NCI-H1092 treated with DMSO at 0.1 percent for 48 hours (cell line): ENCODE measurements around the gene DNAJB11.
"Not testable (repeated sequence)": the region's sequence is repeated elsewhere in the genome, so short reads cannot be mapped to it uniquely, and the experiment has no call there.

Experiments
- DNase-seq: peaks from one replicate; lab custom pipeline; 2025; lab: John Stamatoyannopoulos, UW

DNAJB11 gene

DNA sequence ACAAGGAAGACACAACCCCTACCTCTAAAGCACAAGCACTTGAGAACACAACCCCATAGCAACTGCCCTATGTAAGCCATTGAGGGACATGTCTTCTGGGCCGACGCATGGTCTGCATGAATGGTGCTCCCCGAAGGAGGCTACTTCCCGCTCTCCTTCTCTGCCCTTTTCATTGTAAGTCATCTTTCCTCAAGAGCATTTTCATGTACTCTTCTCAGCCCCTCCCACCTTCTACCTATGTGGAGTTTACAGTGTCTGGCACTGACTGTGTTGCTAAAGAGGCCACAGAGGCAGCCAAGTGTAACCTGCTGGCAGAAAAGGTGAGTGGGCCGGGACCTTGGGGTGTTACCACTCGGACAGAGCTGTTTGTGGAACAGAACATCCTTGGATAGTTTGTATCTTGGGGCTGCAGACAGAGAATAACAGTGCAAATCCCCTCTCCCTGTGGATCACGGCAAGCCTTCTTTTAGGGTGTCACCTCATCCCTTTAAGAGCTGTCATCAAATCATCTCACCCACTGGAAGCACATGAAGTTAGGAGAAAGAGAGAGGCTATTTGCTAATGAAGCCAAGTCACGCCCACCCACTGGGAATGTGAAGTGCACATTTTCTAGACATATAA lies 47.9 kb downstream of the DNAJB11 start:
- DNase-seq = no peak

DNA sequence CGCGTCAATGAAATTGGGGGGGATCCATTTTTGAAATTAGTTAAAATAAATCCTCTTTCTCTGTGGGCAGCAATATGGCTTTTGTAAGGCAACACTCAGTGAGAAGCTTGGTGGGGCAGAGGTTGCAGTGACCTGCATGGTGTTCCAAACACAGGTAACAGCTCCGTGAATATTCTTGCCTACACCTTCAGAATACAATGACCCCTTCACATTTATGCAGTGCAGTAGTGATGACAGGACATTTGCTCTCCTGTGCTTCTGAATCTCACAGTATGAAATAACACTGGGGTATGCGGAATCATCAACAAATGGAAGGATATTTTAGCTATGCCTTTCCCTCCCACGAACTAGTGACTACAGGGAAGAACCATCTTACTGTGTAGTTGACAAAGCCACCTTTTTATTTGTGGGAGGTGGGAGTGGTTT lies 49.3 kb downstream of the DNAJB11 start:
- no peak for DNase-seq

DNA sequence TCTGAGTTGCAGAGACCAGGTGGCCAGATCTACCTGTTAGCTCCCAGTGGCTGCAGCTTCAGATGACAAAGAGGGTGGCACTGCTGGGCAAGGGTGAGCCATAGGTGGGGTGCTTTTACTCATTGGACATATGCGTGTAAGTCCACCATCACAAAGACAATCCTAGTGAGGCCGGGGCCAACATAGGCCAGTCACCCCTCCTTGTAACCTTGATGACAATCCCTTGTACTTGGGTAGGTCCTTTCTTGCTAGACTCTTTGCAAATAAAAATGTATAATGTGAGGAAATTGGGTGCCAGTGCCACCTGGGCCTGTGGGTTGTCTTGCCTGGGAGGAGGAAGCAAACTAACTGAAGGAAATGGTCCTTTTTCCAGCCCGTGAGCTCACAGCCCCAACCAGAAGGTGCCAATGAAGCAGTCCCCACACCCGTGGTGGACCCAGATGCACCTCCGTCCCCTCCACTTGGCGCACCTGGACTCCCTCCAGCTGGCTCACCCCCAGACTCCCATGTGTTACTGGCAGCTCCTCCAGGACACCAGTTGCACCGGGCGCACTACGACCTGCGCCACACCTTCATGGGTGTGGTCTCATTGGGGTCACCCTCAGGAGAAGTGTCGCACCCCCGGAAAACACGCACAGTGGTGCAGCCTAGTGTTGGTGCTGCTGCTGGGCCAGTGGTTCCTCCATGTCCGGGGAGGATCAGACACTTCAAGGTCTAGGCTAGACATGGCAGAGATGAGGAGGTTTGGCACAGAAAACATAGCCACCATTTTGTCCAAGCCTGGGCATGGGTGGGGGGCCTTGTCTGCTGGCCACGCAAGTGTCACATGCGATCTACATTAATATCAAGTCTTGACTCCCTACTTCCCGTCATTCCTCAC lies 49.9 kb downstream of the DNAJB11 start:
- no peak for DNase-seq

DNA sequence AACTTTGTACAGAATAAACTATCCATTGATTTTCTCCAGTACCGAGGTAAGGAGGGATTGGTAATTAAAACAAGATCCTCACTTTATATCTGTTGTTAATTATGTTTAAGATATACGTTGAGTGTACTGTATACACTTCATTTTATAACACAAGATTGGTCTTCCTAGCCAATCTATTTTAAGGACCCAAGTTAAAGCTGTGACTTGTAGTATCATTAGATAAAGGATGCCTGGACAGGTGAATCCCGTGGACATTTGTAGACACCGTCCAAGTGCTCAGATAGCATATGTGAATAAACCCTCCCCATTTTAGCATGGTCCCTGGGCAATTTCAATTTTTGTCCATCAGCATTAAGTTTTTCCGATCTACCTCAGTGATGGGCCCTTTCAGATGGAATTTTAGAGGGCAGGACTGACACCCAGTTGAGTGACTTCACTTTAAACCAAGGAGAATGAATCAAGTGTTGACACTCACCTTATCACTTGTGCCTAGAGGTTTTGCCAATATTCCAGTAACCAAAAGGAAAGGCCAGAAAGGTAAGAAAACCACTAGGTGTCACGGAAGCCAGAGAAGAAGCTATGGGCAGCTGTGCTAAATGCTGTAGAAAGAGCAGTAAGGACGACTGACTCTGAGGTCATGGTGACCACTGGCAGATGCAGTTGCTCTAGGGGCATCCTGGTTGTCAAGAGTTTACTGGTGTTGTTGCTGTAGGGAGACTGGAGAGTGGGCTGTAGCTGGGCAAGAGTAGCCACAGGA lies 51.6 kb downstream of the DNAJB11 start:
- no peak for DNase-seq

DNA sequence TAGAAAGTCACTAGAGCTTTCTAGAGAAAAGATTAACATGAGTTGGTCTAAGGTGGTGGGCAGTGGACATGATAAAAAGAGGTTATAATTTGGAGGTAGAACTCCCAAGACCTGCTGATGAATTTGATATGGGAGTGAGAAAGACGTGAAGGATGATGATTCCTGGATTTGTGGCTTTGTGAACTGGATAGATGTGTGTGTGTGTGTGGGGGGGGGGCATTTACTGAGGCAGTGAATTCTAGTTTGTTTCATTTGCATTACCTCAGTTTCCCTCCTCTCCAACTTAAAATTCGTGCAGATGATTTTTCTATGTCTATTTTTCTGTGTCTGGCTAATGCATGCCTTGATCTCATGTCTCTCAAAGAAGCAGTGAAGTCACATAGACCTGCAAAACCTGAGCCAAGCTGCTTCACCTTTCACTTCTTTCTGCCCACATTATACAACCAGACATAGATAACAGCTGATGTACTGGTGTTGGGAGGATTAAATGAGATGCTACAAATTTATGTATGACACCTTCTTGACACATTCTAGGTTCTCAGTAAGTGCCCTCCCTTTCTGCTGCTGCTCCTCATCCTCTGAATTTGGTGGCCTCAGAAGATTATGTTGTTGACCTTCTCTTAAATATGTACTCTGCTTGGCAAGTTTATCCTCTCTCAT lies 52.3 kb downstream of the DNAJB11 start:
- DNase-seq = no peak

DNA sequence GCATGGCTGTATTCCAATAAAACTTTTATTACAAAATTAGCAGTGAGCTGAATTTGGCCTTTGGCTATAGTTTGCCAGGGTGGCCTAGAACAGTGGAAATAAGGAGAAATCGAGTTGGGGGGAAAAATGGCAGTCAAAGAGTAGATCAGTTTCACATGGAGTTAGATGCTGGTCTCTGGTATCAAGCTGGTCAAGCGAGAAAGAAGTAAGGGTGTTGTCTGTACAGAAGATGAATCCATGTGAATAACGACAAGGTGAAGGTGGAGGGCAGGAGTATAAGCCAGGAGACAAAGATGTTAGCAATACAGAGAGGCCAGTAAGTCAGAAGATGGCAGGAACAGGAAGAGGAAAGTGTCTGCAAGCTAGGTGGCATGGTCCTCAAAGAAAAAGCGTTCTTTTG lies 54.1 kb downstream of the DNAJB11 start:
- no peak for DNase-seq

DNA sequence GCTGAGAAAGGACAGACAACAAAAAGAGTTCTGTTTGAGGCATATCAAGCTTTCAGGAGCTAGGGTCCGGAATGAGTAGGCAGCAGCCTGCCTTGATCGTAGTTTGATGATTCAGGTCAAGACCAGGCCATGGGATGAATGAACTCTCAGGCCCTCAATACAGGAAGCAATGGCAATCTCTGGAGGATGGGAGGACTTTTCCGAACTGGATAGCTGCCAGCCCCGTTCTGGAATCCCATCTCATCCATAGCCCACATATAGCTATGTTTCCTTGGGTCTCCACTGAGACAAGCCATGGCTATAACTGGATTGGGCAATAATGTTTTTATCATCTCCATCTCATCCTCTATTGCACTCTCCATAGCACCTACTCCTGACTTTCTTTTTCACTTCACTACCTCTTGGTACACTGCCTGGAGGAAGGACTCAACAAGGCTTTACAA lies 55.1 kb downstream of the DNAJB11 start:
- no peak for DNase-seq

DNA sequence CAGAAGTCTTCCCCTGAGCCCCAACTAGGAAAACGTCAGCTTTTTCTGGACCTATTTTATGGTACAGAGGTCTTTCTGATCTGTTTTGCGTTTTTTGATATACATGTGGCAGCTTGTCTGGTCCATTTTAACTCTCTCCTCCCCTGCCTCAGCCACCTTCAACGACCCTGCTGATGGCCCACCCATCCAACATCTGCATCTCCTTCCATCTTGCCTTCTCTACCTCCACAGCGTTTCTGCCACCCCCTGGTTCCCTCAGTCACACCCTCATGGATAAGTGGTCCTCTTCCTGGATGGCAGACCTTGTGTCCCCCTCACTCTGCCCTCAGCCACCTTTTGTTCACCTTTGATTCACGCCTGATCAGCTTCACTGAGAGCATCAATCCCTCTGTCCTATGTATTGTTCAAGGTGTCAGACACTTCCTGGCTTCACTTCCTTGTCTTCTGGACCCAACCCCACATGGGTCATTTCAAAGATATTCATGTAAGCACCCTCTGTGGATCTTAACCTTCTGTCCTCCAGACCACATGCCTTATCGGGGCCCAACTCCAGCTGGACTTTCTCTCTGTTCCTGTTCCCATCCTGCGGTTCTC lies 55.8 kb downstream of the DNAJB11 start:
- no peak for DNase-seq

DNA sequence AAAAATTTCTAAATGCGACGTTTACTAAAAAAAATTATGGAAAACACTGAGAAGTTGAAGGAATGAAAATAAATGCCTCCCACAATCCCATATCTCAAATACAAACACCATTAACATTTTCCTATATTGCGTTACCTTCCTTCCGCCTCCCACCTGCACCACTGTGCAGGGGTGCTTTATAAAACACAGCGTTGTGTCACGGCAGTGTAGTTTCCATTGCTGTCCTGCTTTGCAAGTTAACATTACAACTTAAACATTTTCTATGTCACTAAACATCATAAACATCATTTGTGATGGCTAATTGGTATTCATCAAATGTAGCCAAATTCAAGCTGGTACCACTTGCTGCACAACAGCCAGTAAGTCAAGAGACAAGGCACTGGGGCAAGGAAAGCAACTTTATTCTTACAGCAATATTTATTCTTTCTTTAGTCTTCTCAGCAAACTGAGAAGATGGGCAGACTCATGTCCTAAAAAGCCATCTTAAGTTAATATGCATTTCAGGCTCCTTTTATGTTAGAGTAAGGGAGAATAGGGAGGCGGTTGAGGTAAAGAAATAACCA lies 57.4 kb downstream of the DNAJB11 start:
- no peak for DNase-seq

DNA sequence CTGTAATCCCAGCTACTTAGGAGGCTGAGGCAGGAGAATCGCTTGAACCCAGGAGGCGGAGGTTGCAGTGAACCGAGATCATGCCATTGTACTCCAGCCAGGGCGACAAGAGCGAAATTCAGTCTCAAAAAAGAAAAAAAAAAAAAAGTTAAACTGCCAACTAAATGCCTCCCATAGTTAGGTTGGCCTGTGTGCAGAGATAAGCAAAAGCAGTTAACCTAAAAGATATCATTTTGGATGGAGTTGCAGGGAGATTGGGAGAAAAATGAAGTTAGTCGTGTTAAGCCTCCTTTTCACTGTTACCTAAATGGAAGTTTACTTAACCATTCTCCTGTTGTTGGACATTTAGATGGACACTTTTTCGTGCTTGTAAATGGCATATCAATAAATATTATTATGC lies 58.2 kb downstream of the DNAJB11 start:
- no peak for DNase-seq

DNA sequence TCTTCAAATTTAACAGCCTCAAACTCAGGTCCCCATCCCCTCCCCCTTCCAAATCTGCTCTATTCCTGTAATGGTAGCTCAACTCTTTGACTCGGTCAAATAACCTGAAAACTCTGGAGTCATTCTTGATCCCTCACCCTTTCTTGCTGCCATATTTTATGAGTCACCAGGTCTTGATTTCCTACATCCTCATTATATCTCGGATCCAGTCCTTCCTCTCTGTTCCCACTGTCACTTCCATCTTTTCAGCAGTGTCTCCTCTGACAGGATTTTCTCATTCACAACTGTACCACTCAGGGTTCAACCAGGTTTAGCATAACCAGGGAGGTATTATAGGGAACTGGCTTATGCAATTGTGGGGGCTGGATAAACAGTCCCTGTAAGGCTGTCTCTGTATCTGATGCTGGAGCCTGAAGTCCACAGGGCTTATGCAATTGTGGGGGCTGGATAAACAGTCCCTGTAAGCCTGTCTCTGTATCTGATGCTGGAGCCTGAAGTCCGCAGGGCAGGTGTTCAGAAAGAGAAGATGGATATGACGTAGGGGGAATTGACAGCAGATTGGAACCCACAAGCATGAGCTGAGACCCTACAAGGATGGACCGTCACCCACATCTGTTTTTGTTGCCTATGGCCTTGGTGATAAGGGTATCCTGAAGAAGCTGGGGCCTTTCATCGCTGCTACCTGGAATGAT lies 60.6 kb downstream of the DNAJB11 start:
- no peak for DNase-seq

DNA sequence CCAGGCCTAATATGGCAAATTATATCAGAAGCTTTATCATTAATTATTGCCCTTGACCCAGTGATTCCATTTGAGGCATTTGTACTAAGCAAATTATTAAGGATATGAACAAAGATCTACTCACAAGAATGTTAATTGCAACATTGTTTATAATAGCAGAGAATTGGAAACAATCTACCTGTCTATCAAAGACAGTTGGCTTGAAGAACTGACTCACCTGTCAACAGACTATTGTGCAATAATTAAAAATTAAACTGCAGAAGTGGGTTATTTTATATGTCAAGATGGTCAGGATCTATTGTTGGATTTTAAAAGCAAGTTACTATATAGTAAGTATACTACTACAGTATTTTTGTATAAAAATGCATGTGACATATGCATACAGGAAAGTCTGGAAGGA lies 63.0 kb downstream of the DNAJB11 start:
- no peak for DNase-seq

DNA sequence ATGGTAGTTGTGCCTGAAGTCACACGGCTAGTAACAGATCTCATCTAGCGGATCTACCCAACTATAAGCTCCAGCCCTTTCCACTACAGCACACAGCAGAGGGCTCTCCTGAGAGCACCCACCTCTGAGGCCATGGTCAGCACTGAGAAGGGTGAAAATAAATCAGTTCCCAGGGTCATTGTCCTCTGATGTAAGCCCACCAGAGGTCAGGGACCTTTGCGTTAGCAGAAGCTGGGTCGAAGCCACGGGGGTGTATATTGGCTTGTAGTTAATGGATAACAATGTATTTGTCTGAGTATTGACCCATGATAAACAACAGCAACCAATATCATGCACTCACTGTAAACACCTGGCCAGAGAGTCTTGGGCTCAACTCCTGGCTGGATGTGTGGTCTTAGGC lies 63.7 kb downstream of the DNAJB11 start:
- not testable (repeated sequence) for DNase-seq
